Common myeloid progenitor, CD34-positive (primary cell): Measurements from ENCODE around the gene NFKB1.

Source experiments
- CTCF ChIA-PET: fragments of 350-600 bp; sonication (Branson Sonifier 250); formaldehyde crosslinking; loops from one replicate; lab custom pipeline; 2021; ENCODE audit warnings: antibody characterized with exemption; lab: Charles Lee
- POLR2A ChIA-PET: fragments of 350-600 bp; sonication (Branson Sonifier 250); formaldehyde crosslinking; loops from one replicate; lab custom pipeline; 2021; ENCODE audit warnings: antibody characterized with exemption; lab: Charles Lee
- DNase-seq, 3 donors: peaks; one replicate each; pipeline versions ENCODE4 v3.0.0 to v3.0.0-alpha.2; 2013
- H3K27ac ChIP-seq, 2 experiments: 1 replicate in 1 of 2; 2 replicates in 1 of 2; pipeline ENCODE4 v1.7.0; 2013; ENCODE audit warnings: inconsistent platforms in 2 of 2, low read length in 2 of 2, mild to moderate bottlenecking in 2 of 2, low read depth in 1 of 2, moderate library complexity in 1 of 2; ENCODE audit not compliant: severe bottlenecking in 2 of 2, insufficient read depth in 1 of 2, poor library complexity in 1 of 2
- H3K27me3 ChIP-seq, 5 experiments: replicated peaks in 2 of 5; 1 replicate in 3 of 5; 2 replicates in 2 of 5; pipeline versions ENCODE4 v1.6.1 to v1.7.0; 2013; ENCODE audit warnings: low read length in 4 of 5, mild to moderate bottlenecking in 2 of 5, moderate library complexity in 2 of 5, inconsistent platforms in 1 of 5; ENCODE audit not compliant: insufficient read depth in 5 of 5, control insufficient read depth in 4 of 5
- H3K36me3 ChIP-seq, 4 experiments: 1 replicate in 2 of 4; 2 replicates in 2 of 4; pipeline versions ENCODE4 v1.6.1 to v1.7.0; 2013; ENCODE audit warnings: low read length in 3 of 4, control low read depth in 1 of 4, mild to moderate bottlenecking in 1 of 4; ENCODE audit not compliant: control insufficient read depth in 4 of 4, insufficient read depth in 4 of 4
- H3K4me1 ChIP-seq, 4 experiments: 1 replicate in 3 of 4; 2 replicates in 1 of 4; pipeline versions ENCODE4 v1.6.1 to v1.7.1; 2013; ENCODE audit warnings: low read length in 3 of 4, mild to moderate bottlenecking in 3 of 4, control low read depth in 1 of 4, inconsistent platforms in 1 of 4, moderate library complexity in 1 of 4; ENCODE audit not compliant: control insufficient read depth in 4 of 4, insufficient read depth in 4 of 4; ENCODE audit errors: control extremely low read depth in 1 of 4
- H3K4me3 ChIP-seq, 7 experiments: 1 replicate in 4 of 7; 2 replicates in 3 of 7; pipeline versions ENCODE4 v1.5.1 to v1.7.0; 2013; ENCODE audit warnings: mild to moderate bottlenecking in 7 of 7, low read length in 6 of 7, moderate library complexity in 6 of 7, inconsistent platforms in 2 of 7, low read depth in 2 of 7, control low read depth in 1 of 7; ENCODE audit not compliant: insufficient read depth in 4 of 7, control insufficient read depth in 1 of 7; ENCODE audit errors: extremely low read depth in 1 of 7
- H3K9me3 ChIP-seq, 5 experiments: 1 replicate in 4 of 5; 2 replicates in 1 of 5; pipeline versions ENCODE4 v1.6.1 to v1.7.1; 2013; ENCODE audit warnings: low read length in 4 of 5, mild to moderate bottlenecking in 2 of 5, inconsistent platforms in 1 of 5, low read depth in 1 of 5, moderate library complexity in 1 of 5; ENCODE audit not compliant: control insufficient read depth in 4 of 5, insufficient read depth in 2 of 5; ENCODE audit errors: control extremely low read depth in 1 of 5
- WGBS: methylation state at CpG from one replicate; pipeline ENCODE4 v1.1.5; 2013; ENCODE audit not compliant: insufficient coverage; 5-methylcytosine and 5-hydroxymethylcytosine counted together

The NFKB1 gene

GRCh38 chr4:102640669-102641068 is 139.5 kb downstream of the NFKB1 start:
- Histone ChIP-seq H3K4me3 (no peak overlapping the region), H3K9me3 (peaks cover 0 to 2% (median 0%) of the 10 kb centered on the region in 5 experiments), H3K36me3 (peaks cover 26 to 67% (median 50%) of the 10 kb centered on the region in 4 experiments), H3K27me3 (no peaks in the 10 kb centered on the region), H3K4me1 (no peaks in the 10 kb centered on the region), H3K27ac (no peak overlapping the region)
- WGBS = 93% methylated on average over 2 of the region's 4 CpGs
- no peak for DNase-seq
- CTCF ChIA-PET = interaction anchor here (1.1 to 1.2 kb wide), 2 partner anchors 20 to 367 kb away, joined by 3 read pairs; no protein-coding TSS in a partner anchor
- POLR2A ChIA-PET = no interaction called here

GRCh38 chr4:102641793-102642192 is 140.6 kb downstream of the NFKB1 start:
- H3K27me3 ChIP-seq = no peaks in the 10 kb centered on the region
- H3K36me3 ChIP-seq = peaks cover 35 to 67% (median 52%) of the 10 kb centered on the region in 4 experiments
- no peak overlapping the region for H3K27ac ChIP-seq
- no peak overlapping the region for H3K4me3 ChIP-seq
- no peak for DNase-seq
- ChIA-PET POLR2A (no interaction called here), CTCF (interaction anchor here (1.7 kb wide), 1 partner anchor 10 kb away, joined by 6 read pairs; no protein-coding TSS in a partner anchor)
- peaks cover 0 to 4% (median 0%) of the 10 kb centered on the region in 5 experiments for H3K9me3 ChIP-seq
- H3K4me1 ChIP-seq = no peaks in the 10 kb centered on the region

DNA sequence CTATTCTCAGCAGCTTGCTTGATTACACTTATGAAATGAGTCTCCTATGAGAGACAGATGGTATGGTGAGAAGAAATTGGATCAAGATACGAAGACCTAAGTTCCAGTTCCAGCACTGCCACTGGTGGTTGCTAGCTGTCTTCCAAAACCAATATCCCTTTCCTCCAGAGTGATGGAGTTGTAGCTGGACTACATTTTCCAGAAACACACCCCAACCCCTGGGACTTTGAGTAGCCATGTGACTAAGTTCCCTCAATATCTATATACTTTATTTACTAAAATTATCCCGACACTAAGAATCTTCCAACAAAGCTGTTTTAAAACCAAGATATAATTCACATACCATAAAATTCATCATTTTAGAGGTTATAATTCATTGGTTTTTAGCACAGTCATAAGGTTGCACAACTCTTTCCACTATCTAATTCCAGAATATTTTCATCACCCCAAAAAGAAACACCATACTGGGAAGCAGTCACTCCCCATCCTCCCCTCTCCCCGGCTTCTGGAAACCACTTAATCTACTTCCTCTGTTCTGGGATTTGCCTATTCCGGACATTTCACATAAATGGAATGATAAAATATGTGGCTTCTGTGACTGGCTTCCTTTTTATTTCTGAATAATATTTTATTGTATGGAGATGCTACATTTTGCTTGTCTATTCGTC is 141.6 kb downstream of the NFKB1 start:
- Histone ChIP-seq H3K9me3 (peaks cover 0 to 4% (median 0%) of the 10 kb centered on the region in 5 experiments), H3K27ac (no peak overlapping the region), H3K4me3 (no peak overlapping the region), H3K4me1 (no peaks in the 10 kb centered on the region), H3K27me3 (no peaks in the 10 kb centered on the region), H3K36me3 (peaks cover 32 to 64% (median 49%) of the 10 kb centered on the region in 4 experiments)
- WGBS = 100% methylated on average over 1 of the region's 5 CpGs
- no peak for DNase-seq
- ChIA-PET CTCF (interaction anchor here (1.6 to 1.7 kb wide), 2 partner anchors 9 to 12 kb away, joined by 3 to 6 read pairs; no protein-coding TSS in a partner anchor), POLR2A (no interaction called here)

- H3K36me3 ChIP-seq = peaks cover 20 to 57% (median 45%) of the 10 kb centered on the region in 4 experiments
- POLR2A ChIA-PET = no interaction called here
Observed at GRCh38 chr4:102647117-102647516, 146.0 kb downstream of the NFKB1 start.

GRCh38 chr4:102657206-102657605 is 156.0 kb downstream of the NFKB1 start:
- Histone ChIP-seq H3K4me3 (no peak overlapping the region), H3K27ac (no peak overlapping the region), H3K9me3 (peaks cover 0 to 9% (median 5%) of the 10 kb centered on the region in 5 experiments), H3K4me1 (no peaks in the 10 kb centered on the region), H3K27me3 (no peaks in the 10 kb centered on the region), H3K36me3 (peaks cover 21 to 48% (median 37%) of the 10 kb centered on the region in 4 experiments)
- DNase-seq = no peak
- 70% methylated on average over 3 of the region's 5 CpGs for WGBS
- CTCF ChIA-PET = no interaction called here
- POLR2A ChIA-PET = no interaction called here

More at GRCh38 chr4:102647117-102647516, 146.0 kb downstream of the NFKB1 start:
- no peaks in the 10 kb centered on the region for H3K27me3 ChIP-seq
- no peak overlapping the region for H3K4me3 ChIP-seq
- DNase-seq = no peak
- H3K9me3 ChIP-seq = peaks cover 0 to 8% (median 2%) of the 10 kb centered on the region in 5 experiments
- 75% methylated on average over 1 of the region's 1 CpG for WGBS
- H3K4me1 ChIP-seq = no peaks in the 10 kb centered on the region
- CTCF ChIA-PET = no interaction called here
- no peak overlapping the region for H3K27ac ChIP-seq

- ChIA-PET CTCF (no interaction called here), POLR2A (interaction anchor here (0.6 kb wide), 1 partner anchor 1462 kb away, joined by 3 read pairs; no protein-coding TSS in a partner anchor)
- Histone ChIP-seq H3K27me3 (no peaks in the 10 kb centered on the region), H3K36me3 (peaks cover 25 to 79% (median 49%) of the 10 kb centered on the region in 4 experiments), H3K4me3 (no peak overlapping the region), H3K9me3 (peaks cover 0 to 9% (median 5%) of the 10 kb centered on the region in 5 experiments), H3K27ac (no peak overlapping the region), H3K4me1 (peaks cover 0 to 2% (median 0%) of the 10 kb centered on the region in 4 experiments)
- DNase-seq = no peak
- no CpG with 5 or more reads among the region's 1 CpG for WGBS
Observed at GRCh38 chr4:102663073-102663472, 161.9 kb downstream of the NFKB1 start.

- POLR2A ChIA-PET = interaction anchor here (0.5 kb wide), 1 partner anchor 216 kb away, joined by 3 read pairs; no protein-coding TSS in a partner anchor
- H3K4me3 ChIP-seq = no peak overlapping the region
- CTCF ChIA-PET = no interaction called here
Observed at GRCh38 chr4:102665527-102665926, 164.4 kb downstream of the NFKB1 start.

More at GRCh38 chr4:102665527-102665926, 164.4 kb downstream of the NFKB1 start:
- WGBS = 100% methylated on average over 2 of the region's 3 CpGs
- Histone ChIP-seq H3K27me3 (no peaks in the 10 kb centered on the region), H3K4me1 (peaks cover 0 to 2% (median 0%) of the 10 kb centered on the region in 4 experiments), H3K9me3 (no peaks in the 10 kb centered on the region), H3K36me3 (peaks cover 20 to 75% (median 45%) of the 10 kb centered on the region in 4 experiments), H3K27ac (no peak overlapping the region)
- no peak for DNase-seq
